CD4-positive, CD25-positive, alpha-beta regulatory T cell (primary cell): ENCODE data around the gene SIAH1. TPM values are rescaled to one million over a fixed set of nuclear protein-coding genes. Genes with fewer than 3 reads are reported as not detected.
A peak's percentile ranks its signal among the peaks of the same experiment; 100 is the strongest.

Source experiments
- ATAC-seq, 2 donors: fragments of 150-1000 bp; cut with Tn5 transposase; one replicate each; pipeline ENCODE4 v1.10.0; 2021; ENCODE audit warnings: low read depth in 2 of 2, moderate number of reproducible peaks in 2 of 2, moderate library complexity in 1 of 2
- DNase-seq, 3 donors: peaks; one replicate each; pipeline versions ENCODE4 v3.0.0 to v3.0.0-alpha.2; 2012 to 2022; ENCODE audit warnings: mixed read lengths in 1 of 3
- H3K27ac ChIP-seq: one replicate; pipeline ENCODE4 v1.7.0; 2013; ENCODE audit warnings: mild to moderate bottlenecking, low read length; ENCODE audit not compliant: insufficient read depth, poor library complexity, severe bottlenecking
- H3K27me3 ChIP-seq: one replicate; pipeline ENCODE4 v1.7.0; 2013; ENCODE audit warnings: low read length; ENCODE audit not compliant: control insufficient read depth, insufficient read depth
- H3K36me3 ChIP-seq: one replicate; pipeline ENCODE4 v1.7.0; 2013; ENCODE audit warnings: mild to moderate bottlenecking, low read length, moderate library complexity; ENCODE audit not compliant: control insufficient read depth, insufficient read depth
- H3K4me1 ChIP-seq: 2 replicates; pipeline ENCODE4 v1.7.0; 2013; ENCODE audit warnings: mild to moderate bottlenecking, low read length; ENCODE audit not compliant: insufficient read depth, control insufficient read depth, poor library complexity, severe bottlenecking
- H3K4me3 ChIP-seq: one replicate; pipeline ENCODE4 v1.7.0; 2013; ENCODE audit warnings: low read depth, mild to moderate bottlenecking, low read length, moderate library complexity
- H3K9me3 ChIP-seq, 2 experiments: 1 replicate in 1 of 2; 2 replicates in 1 of 2; pipeline ENCODE4 v1.7.0; 2013; ENCODE audit warnings: low read length in 2 of 2, mild to moderate bottlenecking in 1 of 2, moderate library complexity in 1 of 2; ENCODE audit not compliant: control insufficient read depth in 2 of 2
- H3K27ac Mint-ChIP-seq, 3 donors: one replicate each; pipeline ENCODE4 v1.8.0; 2020 to 2022; ENCODE audit warnings: mild to moderate bottlenecking in 3 of 3, mixed read lengths in 3 of 3, moderate library complexity in 2 of 3
- H3K27me3 Mint-ChIP-seq: one replicate; pipeline ENCODE4 v1.8.0; 2022; ENCODE audit warnings: mild to moderate bottlenecking, mixed read lengths
- H3K36me3 Mint-ChIP-seq: one replicate; pipeline ENCODE4 v1.8.0; 2020; ENCODE audit warnings: mixed read lengths
- H3K4me1 Mint-ChIP-seq, 4 donors: one replicate each; pipeline ENCODE4 v1.8.0; 2020 to 2022; ENCODE audit warnings: mixed read lengths in 4 of 4, mild to moderate bottlenecking in 1 of 4
- H3K4me3 Mint-ChIP-seq, 4 donors: one replicate each; pipeline ENCODE4 v1.8.0; 2020 to 2022; ENCODE audit warnings: mild to moderate bottlenecking in 4 of 4, mixed read lengths in 4 of 4, moderate library complexity in 3 of 4
- H3K9me3 Mint-ChIP-seq, 7 donors: one replicate each; pipeline ENCODE4 v1.8.0; 2020 to 2022; ENCODE audit warnings: mixed read lengths in 7 of 7, mild to moderate bottlenecking in 3 of 7, moderate library complexity in 2 of 7
- polyA plus RNA-seq, 4 donors: library from polyadenylated mRNA; unstranded; fragments of 300-500 nt; fragmentation: Illumina TruSeq; gene quantifications; one replicate each; pipeline ENCODE4 v1.2.3, GENCODE V29; 2021
- total RNA-seq: library from RNA; stranded (reverse); gene quantifications from one replicate; pipeline ENCODE4 v1.2.3, GENCODE V29; 2022

Gene SIAH1, protein sequence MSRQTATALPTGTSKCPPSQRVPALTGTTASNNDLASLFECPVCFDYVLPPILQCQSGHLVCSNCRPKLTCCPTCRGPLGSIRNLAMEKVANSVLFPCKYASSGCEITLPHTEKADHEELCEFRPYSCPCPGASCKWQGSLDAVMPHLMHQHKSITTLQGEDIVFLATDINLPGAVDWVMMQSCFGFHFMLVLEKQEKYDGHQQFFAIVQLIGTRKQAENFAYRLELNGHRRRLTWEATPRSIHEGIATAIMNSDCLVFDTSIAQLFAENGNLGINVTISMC
- 34.0 TPM for total RNA-seq
- 10 to 100 TPM in 2 of 4 donors, 1 to 10 TPM in 2; 6.6 to 15.6 (median 10.6) TPM for polyA plus RNA-seq

GRCh38 chr16:48385253-48386150 is at the start of gene SIAH1:
SIAH1 (minus strand) TSS chr16:48385413; CDS start chr16:48362428, 22,985 bp downstream.
- Mint-ChIP-seq H3K4me3 (peak within 1 kb of the TSS; percentile 88 to 97 (median 92)), H3K4me1 (peaks cover 13 to 27% (median 21%) of the 10 kb centered on the region in 4 donors), H3K27me3 (peaks cover 12% of the 10 kb centered on the region)

GRCh38 chr16:48434653-48435317 is 49.6 kb upstream of the SIAH1 start:
- no peak for DNase-seq
- H3K27ac Mint-ChIP-seq = no peak overlapping the region
- Histone ChIP-seq H3K4me1 (no peaks in the 10 kb centered on the region), H3K27ac (no peak overlapping the region), H3K9me3 (no peaks in the 10 kb centered on the region), H3K36me3 (no peaks in the 10 kb centered on the region), H3K4me3 (no peak overlapping the region), H3K27me3 (no peaks in the 10 kb centered on the region)
- peaks cover 0 to 4% (median 0%) of the 10 kb centered on the region in 7 donors for H3K9me3 Mint-ChIP-seq
- H3K27me3 Mint-ChIP-seq = no peaks in the 10 kb centered on the region
- no peaks in the 10 kb centered on the region for H3K36me3 Mint-ChIP-seq
- no peak for ATAC-seq
- H3K4me1 Mint-ChIP-seq = peaks cover 0 to 7% (median 3%) of the 10 kb centered on the region in 4 donors
- no peak overlapping the region for H3K4me3 Mint-ChIP-seq

More at GRCh38 chr16:48385253-48386150, at the start of gene SIAH1:
- no peaks in the 10 kb centered on the region for H3K9me3 Mint-ChIP-seq
- Histone ChIP-seq H3K4me1 (peaks cover 17% of the 10 kb centered on the region), H3K27me3 (no peaks in the 10 kb centered on the region), H3K4me3 (peak within 1 kb of the TSS; percentile 90), H3K9me3 (no peaks in the 10 kb centered on the region), H3K36me3 (no peaks in the 10 kb centered on the region), H3K27ac (peak within 1 kb of the TSS; percentile 66)
- DNase-seq (peak; percentile 83 to 89 (median 84)), ATAC-seq (peak; percentile 86 to 87)
- no peaks in the 10 kb centered on the region for H3K36me3 Mint-ChIP-seq
- H3K27ac Mint-ChIP-seq = peak within 1 kb of the TSS; percentile 86 to 94 (median 91)

GRCh38 chr16:48433850-48434530 is 48.8 kb upstream of the SIAH1 start:
- ATAC-seq = no peak
- H3K4me3 Mint-ChIP-seq = no peak overlapping the region
- peaks cover 0 to 4% (median 0%) of the 10 kb centered on the region in 7 donors for H3K9me3 Mint-ChIP-seq

DNA sequence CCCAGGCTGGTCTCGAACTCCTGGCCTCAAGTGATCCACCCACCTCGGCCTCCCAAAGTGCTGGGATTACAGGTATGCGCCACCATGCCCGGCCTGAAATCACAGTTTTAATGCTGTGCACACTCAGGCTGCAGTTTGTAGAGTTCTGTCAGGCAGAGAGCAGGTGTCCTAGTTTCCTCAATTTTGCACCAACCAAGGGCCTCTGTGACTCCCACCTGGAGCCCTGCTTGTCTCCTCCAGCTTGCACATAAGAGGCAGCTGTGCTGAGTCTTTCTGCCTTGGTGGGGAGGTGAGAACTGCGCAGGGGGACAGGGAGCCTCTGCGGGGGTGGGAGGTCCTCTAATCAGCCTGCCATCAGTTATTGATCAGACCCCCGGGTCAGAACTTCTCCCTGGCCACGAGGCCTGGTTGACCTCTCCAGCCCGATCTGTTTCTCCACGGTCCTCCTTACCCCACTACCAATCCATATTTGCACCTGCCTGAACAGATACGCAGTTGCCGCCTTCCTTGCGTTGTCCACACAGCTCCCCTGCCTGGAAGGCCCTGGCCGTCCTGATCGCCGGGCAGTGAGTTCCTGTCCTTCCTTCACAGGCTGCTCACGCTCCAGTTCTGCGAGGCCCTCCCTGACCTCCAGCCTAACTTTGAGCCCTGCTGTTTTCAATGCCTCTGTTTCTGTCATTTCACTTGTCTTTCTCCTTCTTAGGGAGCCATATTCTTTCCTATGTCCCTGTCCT is 48.1 kb upstream of the SIAH1 start:
- Histone ChIP-seq H3K36me3 (no peaks in the 10 kb centered on the region), H3K27ac (no peak overlapping the region), H3K4me1 (no peaks in the 10 kb centered on the region), H3K9me3 (no peaks in the 10 kb centered on the region), H3K27me3 (no peaks in the 10 kb centered on the region), H3K4me3 (no peak overlapping the region)
- no peak overlapping the region for H3K4me3 Mint-ChIP-seq
- no peaks in the 10 kb centered on the region for H3K27me3 Mint-ChIP-seq
- peaks cover 0 to 7% (median 3%) of the 10 kb centered on the region in 4 donors for H3K4me1 Mint-ChIP-seq
- H3K36me3 Mint-ChIP-seq = no peaks in the 10 kb centered on the region
- ATAC-seq (no peak), DNase-seq (no peak)
- H3K9me3 Mint-ChIP-seq = peaks cover 0 to 4% (median 0%) of the 10 kb centered on the region in 7 donors
- H3K27ac Mint-ChIP-seq = peak overlapping the region in 1 of 3 donors; percentile 54

More at GRCh38 chr16:48433850-48434530, 48.8 kb upstream of the SIAH1 start:
- H3K4me3 ChIP-seq = no peak overlapping the region
- no peaks in the 10 kb centered on the region for H3K4me1 ChIP-seq
- no peaks in the 10 kb centered on the region for H3K27me3 ChIP-seq
- no peaks in the 10 kb centered on the region for H3K27me3 Mint-ChIP-seq
- no peak overlapping the region for H3K27ac ChIP-seq
- H3K4me1 Mint-ChIP-seq = peaks cover 0 to 7% (median 3%) of the 10 kb centered on the region in 4 donors
- H3K9me3 ChIP-seq = no peaks in the 10 kb centered on the region
- no peaks in the 10 kb centered on the region for H3K36me3 ChIP-seq
- no peaks in the 10 kb centered on the region for H3K36me3 Mint-ChIP-seq
- no peak for DNase-seq
- H3K27ac Mint-ChIP-seq = peak overlapping the region in 1 of 3 donors; percentile 54

- ATAC-seq (no peak), DNase-seq (no peak)
- H3K4me3 ChIP-seq = no peak overlapping the region
- Mint-ChIP-seq H3K9me3 (peaks cover 0 to 3% (median 0%) of the 10 kb centered on the region in 7 donors), H3K4me3 (no peak overlapping the region), H3K27me3 (no peaks in the 10 kb centered on the region), H3K27ac (peak overlapping the region in 2 of 3 donors; percentile 70 to 73), H3K4me1 (peaks cover 0 to 7% (median 3%) of the 10 kb centered on the region in 4 donors), H3K36me3 (no peaks in the 10 kb centered on the region)
- H3K9me3 ChIP-seq = no peaks in the 10 kb centered on the region
- H3K27ac ChIP-seq = no peak overlapping the region
- no peaks in the 10 kb centered on the region for H3K36me3 ChIP-seq
- no peaks in the 10 kb centered on the region for H3K27me3 ChIP-seq
- H3K4me1 ChIP-seq = no peaks in the 10 kb centered on the region
These were observed 46.9 kb upstream of the SIAH1 start for GRCh38 chr16:48432136-48432535.

DNA sequence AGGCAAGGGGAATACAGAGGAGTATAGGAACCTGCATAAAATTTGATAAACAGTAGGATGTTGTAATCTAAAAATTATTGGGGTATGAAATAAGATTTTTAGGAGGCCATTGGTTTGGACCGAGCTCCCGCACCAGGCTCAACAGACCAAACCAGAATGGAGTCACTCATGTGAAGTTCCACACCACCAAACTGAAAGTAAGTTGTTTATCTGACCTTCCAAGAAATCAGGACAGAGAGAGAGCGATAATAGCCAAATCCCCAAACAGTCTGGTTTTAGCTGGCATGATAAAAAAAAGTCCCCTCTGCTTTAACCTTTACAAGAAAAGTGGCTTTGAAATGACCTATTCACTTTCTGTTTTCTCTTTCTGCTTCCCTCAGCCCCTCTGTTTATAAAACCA is 45.7 kb upstream of the SIAH1 start:
- no peaks in the 10 kb centered on the region for H3K4me1 ChIP-seq
- no peak for ATAC-seq
- no peak for DNase-seq
- Mint-ChIP-seq H3K4me1 (peaks cover 0 to 7% (median 3%) of the 10 kb centered on the region in 4 donors), H3K4me3 (no peak overlapping the region), H3K9me3 (peaks cover 0 to 3% (median 0%) of the 10 kb centered on the region in 7 donors), H3K36me3 (no peaks in the 10 kb centered on the region), H3K27me3 (no peaks in the 10 kb centered on the region), H3K27ac (no peak overlapping the region)
- H3K4me3 ChIP-seq = no peak overlapping the region
- no peaks in the 10 kb centered on the region for H3K27me3 ChIP-seq
- H3K36me3 ChIP-seq = no peaks in the 10 kb centered on the region
- no peak overlapping the region for H3K27ac ChIP-seq
- H3K9me3 ChIP-seq = no peaks in the 10 kb centered on the region
